GM12873 (cell line): ENCODE results near the gene SYTL3.

ENCODE experiments used
- TF ChIP-seq, protein P1 (sequence below): IDR thresholded peaks from 2 replicates; pipeline ENCODE4 v1.5.1; 2012; ENCODE audit warnings: low read depth, mild to moderate bottlenecking, moderate library complexity, low read length, control low read depth; ENCODE audit not compliant: insufficient read depth; ENCODE audit errors: missing control alignments

The SYTL3 gene

GRCh38 chr6:158717341-158718330 lies 67.8 kb downstream of the SYTL3 start:
- TF ChIP-seq, protein P1, sequence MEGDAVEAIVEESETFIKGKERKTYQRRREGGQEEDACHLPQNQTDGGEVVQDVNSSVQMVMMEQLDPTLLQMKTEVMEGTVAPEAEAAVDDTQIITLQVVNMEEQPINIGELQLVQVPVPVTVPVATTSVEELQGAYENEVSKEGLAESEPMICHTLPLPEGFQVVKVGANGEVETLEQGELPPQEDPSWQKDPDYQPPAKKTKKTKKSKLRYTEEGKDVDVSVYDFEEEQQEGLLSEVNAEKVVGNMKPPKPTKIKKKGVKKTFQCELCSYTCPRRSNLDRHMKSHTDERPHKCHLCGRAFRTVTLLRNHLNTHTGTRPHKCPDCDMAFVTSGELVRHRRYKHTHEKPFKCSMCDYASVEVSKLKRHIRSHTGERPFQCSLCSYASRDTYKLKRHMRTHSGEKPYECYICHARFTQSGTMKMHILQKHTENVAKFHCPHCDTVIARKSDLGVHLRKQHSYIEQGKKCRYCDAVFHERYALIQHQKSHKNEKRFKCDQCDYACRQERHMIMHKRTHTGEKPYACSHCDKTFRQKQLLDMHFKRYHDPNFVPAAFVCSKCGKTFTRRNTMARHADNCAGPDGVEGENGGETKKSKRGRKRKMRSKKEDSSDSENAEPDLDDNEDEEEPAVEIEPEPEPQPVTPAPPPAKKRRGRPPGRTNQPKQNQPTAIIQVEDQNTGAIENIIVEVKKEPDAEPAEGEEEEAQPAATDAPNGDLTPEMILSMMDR: no peak

GRCh38 chr6:158718461-158719046 lies 68.7 kb downstream of the SYTL3 start:
- TF ChIP-seq, protein P1: peak; percentile 73

DNA sequence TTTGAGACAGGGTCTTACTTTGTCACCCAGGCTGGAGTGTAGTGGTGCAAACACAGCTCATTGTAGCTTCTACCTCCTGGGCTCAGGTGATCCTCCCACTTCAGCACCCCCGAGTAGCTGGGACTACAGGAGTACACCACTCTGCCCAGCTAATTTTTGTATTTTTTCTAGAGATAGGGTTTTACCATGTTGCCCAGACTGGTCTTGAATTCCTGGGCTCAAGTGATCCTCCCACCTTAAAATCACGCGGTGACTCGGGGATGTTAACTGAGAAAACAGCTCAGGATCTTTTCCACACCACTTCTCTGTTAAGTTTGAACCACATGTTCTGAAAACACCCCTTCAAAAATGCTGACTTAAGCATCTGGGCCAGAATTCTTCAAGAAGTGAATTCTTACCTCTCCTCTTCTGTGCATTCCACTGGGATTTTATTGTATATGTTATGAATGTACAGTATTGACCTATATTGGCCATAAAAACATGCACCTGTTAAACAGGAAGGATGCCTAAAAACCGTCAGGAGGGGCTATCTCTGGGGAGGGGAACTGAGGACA lies 72.4 kb downstream of the SYTL3 start:
- TF ChIP-seq, protein P1: no peak

DNA sequence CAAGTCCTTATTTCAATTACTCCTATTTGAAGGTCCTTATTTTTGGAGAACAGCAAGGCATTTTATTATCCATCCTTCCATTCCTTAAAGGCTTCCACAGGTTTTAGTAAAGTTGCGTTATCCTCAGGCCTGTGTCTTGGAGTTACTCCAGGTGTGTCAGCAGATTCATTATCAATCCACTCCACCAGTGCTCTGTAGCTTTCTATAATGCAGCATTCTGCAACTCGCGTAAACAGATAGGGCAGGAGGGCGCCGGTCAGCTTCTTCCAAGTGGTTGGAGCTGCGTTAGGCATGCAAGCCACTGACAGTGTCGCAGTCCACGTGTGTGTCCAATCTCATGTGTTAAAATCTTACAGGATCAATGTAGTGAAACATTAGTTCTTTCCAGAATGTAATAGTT lies 75.8 kb downstream of the SYTL3 start:
- TF ChIP-seq, protein P1: no peak

- TF ChIP-seq, protein P1: no peak
Measured at GRCh38 chr6:158729906-158730540, 80.2 kb downstream of the SYTL3 start.

DNA sequence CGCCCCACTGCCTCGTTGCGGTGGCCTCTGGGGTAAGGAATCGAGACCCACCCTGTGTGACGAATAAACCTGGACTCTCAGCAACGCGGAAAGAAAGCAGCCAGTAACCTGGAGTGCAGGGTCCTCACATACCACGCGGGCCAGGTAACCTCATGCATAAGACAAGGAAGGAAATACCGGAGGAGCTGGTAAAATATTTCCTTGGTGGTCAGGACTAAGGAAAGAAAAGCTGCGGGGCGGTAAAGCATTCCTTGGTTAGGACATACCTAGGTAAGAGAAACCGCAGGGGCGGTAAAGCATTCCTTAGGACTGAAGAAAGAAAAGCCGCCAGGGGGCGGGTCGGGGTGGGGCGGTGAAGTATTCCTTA lies 80.7 kb downstream of the SYTL3 start:
- TF ChIP-seq, protein P1: no peak

GRCh38 chr6:158735009-158735408 lies 85.2 kb downstream of the SYTL3 start:
- TF ChIP-seq, protein P1: no peak
